Urinary bladder (tissue), 4 donors: ENCODE measurements around the gene PAGR1. TPM values are rescaled to one million over a fixed set of nuclear protein-coding genes. Genes with fewer than 3 reads are reported as not detected.
"Not testable (repeated sequence)": the region's sequence is repeated elsewhere in the genome, so short reads cannot be mapped to it uniquely, and the experiment has no call there.

ENCODE experiments used
- DNase-seq: peaks from one replicate; pipeline ENCODE4 v3.0.0-alpha.2; 2015; ENCODE audit errors: extremely low spot score
- H3K27ac ChIP-seq: one replicate; pipeline ENCODE4 v1.5.1; 2013; ENCODE audit warnings: low read depth, mild to moderate bottlenecking, moderate library complexity
- H3K36me3 ChIP-seq: one replicate; pipeline ENCODE4 v1.6.1; 2013; ENCODE audit warnings: mild to moderate bottlenecking, moderate library complexity; ENCODE audit not compliant: insufficient read depth
- H3K4me1 ChIP-seq: one replicate; pipeline ENCODE4 v1.6.1; 2013; ENCODE audit warnings: mild to moderate bottlenecking, moderate library complexity; ENCODE audit not compliant: insufficient read depth
- H3K4me3 ChIP-seq: one replicate; pipeline ENCODE4 v1.5.1; 2013; ENCODE audit warnings: low read depth, low read length
- WGBS: extraction: QIAGEN DNeasy Blood & Tissue Kit; methylation state at CpG from one replicate; pipeline ENCODE4 v1.1.7; 2013; 5-methylcytosine and 5-hydroxymethylcytosine counted together
- polyA plus RNA-seq: library from polyadenylated mRNA; stranded (reverse); fragments of 200-250 nt; gene quantifications from one replicate; pipeline ENCODE4 v1.2.3, GENCODE V29; 2013
- total RNA-seq: library from RNA; depleted of rRNA; stranded (reverse); fragments of >200 nt; gene quantifications from one replicate; pipeline ENCODE4 v1.2.3, GENCODE V29; 2014
- donor health status: healthy with polysubstance abuse.
- donor health status: healthy.

Gene PAGR1
- total and polyA plus RNA-seq, 2 donors: 14.1 to 27.1 TPM

DNA sequence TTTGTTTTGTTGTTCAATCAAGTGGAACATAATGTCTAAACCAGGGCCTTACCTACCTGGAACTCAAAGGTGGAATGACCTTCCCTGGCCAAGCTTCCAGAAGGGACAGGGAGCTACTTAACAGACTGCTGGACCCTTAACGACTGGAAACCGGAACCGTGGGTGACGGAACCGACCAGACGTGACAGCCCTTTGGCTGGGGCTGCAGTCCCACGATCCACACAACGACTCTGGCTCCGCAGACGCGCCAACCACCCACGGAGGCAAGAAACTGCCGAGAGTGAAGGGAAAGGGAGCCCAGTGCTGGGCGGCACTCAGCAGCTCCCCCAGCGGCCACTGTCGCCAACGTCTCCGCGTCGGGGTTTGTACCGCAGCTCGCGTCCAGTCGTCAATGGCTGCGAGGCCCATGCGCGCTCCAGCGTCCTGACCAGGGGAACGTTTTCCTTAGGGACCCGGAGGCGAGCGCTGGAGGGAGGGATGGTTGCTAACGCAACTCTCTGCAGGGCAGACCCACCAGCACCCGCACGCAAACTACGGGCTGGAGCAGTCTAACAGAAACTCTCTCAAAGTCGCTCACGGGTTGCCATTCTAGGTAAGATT, 31.0 kb upstream of the PAGR1 start:
- Histone ChIP-seq H3K27ac (no peak overlapping the region), H3K4me1 (no peaks in the 10 kb centered on the region), H3K36me3 (no peaks in the 10 kb centered on the region), H3K4me3 (no peak overlapping the region)
- WGBS: 9% methylated on average over 38 of the region's 38 CpGs
- no peak for DNase-seq

DNA sequence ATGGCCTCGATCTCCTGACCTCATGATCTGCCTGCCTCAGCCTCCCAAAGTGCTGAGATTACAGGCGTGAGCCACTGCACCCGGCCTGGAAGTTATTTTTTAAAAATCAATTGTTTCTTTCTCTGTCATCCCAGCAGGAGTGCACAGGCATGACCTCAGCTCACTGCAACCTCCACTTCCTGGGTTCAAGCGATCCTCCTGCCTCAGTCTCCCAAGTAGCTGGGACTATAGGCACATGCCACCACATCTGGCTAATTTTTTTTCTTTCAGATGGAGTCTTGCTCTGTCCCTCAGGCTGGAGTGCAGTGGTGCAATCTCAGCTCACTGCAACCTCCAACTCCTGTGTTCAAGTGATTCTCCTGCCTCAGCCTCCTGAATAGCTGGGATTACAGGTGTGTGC, 28.8 kb upstream of the PAGR1 start:
- H3K36me3 ChIP-seq, H3K4me1 ChIP-seq, DNase-seq, H3K4me3 ChIP-seq, H3K27ac ChIP-seq: not testable (repeated sequence)
- WGBS: 88% methylated on average over 4 of the region's 4 CpGs

DNA sequence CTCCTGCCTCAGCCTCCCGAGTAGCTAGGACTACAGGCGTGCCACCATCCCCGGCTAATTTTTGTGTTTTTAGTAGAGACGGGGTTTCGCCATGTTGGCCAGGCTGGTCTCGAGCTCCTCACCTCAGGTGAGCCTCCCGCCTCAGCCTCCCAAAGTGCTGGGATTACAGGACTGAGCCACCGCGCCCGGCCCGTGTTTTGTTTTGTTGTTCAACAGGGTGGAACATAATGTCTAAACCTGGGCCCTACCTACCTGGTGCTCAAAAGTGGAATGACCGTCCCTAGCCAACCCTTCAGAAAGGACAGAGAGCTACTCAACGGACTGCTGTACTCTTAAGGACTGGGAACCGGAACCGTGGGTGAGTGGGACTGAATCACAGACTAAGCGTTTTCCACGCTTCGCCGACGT, 26.2 kb upstream of the PAGR1 start:
- WGBS: 64% methylated on average over 20 of the region's 20 CpGs
- Histone ChIP-seq H3K27ac (peak overlapping the region; percentile 60), H3K4me3 (peak overlapping the region; percentile 73), H3K4me1 (no peaks in the 10 kb centered on the region), H3K36me3 (no peaks in the 10 kb centered on the region)
- no peak for DNase-seq

DNA sequence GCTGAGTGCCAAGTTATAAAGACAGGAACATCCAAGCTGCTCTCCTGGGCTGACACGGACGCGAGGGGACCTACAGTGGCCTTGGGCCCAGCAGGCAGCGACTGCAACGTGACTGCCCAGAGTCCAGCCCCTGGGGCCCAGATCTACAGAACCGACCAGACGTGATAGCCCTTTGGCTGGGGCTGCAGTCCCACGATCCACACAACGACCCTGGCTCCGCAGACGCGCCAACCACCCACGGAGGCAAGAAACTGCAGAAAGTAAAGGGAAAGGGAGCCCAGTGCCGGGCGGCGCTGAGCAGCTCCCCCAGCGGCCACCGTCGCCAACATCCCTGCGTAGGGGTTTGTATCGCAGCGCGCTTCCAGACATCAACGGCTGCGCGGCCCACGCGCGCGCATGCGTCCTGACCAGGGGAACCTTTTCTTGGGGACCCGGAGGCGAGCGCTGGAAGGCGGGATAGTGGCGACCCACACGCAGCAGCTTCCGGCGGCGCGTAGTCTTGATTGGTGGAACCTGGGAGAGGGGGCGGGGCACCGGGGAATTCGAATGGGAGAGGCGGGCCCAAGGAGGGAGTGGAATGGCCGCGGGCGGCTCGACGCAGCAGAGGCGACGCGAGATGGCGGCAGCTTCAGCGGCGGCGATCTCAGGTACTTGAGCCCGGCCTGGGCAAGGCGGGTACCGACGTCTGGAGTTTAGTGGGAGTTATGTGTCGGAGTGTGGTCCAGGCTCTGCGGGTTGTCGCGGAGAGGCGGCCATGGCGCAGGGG, 25.6 kb upstream of the PAGR1 start, which contains the start of gene KIF22:
KIF22 (plus strand) TSS at position 569 of the 766 bp plus-strand sequence; CDS start at position 578, 9 bp downstream.
- no peaks in the 10 kb centered on the region for H3K4me1 ChIP-seq
- WGBS: under 1% methylated on average over 67 of the region's 67 CpGs
- DNase-seq: peak; percentile 96
- no peaks in the 10 kb centered on the region for H3K36me3 ChIP-seq
- H3K4me3 ChIP-seq: peak within 1 kb of the TSS; percentile 73
- H3K27ac ChIP-seq: peak within 1 kb of the TSS; percentile 60

DNA sequence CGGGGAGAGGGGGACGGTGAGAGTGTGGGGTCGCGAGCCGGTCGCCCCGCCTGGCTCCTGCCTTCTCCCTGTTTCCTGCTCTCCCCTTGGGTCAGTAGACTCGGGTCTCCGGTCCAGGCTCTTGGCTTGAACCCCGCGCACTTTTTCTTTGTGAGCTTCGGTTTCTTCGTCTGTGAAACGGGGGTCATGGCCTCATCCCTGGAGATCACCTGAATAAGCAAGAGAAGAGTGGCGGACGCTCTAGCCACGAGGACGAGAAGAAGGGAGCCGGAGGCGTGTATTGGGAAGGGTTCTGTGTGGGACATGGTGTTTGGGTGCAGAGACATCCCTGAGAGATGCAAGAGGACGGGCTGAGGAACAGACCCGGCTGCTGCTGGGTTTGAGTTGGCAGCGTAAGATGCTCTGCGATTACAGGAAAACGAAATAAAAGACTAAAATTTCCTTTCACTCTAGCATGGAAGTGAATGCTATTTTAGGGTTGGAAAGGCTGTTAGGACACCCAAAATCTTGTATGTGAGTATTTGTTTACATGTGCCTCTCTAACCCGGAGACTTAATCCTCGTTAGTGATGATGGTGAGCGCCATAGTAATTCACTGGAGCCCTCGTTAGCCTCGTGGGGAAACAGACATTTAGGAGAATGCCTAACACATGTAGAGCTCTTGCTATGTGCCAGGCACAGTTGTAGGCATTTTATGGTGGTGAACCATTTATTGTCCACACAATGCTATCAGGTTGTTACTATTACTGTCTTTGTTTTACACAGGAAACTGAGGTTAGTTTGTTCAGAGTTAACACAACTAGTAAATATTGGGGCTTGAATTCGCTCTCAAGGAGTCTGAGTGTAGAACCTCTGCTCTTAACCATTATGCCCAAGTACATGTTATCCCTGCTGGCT, 24.8 kb upstream of the PAGR1 start:
- H3K27ac ChIP-seq: peak overlapping the region; percentile 25
- DNase-seq: no peak
- no peaks in the 10 kb centered on the region for H3K4me1 ChIP-seq
- peak overlapping the region; percentile 73 for H3K4me3 ChIP-seq
- no peaks in the 10 kb centered on the region for H3K36me3 ChIP-seq
- WGBS: 1% methylated on average over 31 of the region's 31 CpGs

DNA sequence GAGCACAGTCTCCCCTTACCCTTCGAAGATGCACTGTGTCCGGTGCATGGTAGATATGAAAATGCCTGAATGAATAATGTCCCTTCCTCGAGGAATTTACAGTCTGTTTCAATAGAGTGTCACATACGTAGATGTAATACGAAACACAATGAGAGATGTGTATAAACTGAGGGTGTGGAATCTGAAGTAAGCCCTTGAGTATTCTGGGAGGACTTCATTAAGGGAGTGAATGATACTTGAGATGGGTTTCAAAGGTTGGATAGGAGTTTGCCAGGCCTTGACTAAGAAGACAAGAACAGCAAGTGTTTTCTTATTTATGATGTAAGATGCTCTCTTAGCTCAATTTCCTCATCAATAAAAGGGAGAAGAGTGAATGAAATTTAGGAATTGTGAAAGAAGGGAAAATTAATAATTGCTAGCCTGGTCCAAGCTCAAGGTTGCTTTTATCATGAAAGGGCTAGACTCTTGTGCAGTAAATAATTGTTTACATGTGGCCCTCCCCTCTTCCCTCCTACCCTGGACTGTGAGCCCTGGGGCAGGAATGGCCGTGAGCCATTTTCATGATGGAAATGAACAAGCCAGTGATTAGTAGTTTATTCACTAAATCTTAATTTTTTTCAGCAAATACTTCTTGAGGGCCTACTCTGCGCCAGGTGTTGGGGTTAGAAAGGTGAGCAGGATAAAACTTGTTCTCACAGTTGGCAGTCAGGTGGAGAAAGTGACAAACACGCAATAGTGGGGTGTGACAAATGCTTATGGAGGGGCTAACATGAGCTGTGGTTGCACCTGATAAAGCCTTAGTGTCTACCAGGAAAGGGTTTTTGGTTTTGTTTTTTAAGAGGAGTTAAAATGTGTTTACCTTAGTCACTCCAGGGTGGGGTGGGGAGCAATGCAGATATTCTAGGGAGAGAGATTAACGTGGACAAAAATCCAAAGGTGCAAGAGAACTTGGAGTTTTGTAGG, 23.8 kb upstream of the PAGR1 start:
- Histone ChIP-seq H3K36me3 (no peaks in the 10 kb centered on the region), H3K27ac (no peak overlapping the region), H3K4me3 (no peak overlapping the region), H3K4me1 (no peaks in the 10 kb centered on the region)
- 66% methylated on average over 9 of the region's 9 CpGs for WGBS
- DNase-seq: no peak

DNA sequence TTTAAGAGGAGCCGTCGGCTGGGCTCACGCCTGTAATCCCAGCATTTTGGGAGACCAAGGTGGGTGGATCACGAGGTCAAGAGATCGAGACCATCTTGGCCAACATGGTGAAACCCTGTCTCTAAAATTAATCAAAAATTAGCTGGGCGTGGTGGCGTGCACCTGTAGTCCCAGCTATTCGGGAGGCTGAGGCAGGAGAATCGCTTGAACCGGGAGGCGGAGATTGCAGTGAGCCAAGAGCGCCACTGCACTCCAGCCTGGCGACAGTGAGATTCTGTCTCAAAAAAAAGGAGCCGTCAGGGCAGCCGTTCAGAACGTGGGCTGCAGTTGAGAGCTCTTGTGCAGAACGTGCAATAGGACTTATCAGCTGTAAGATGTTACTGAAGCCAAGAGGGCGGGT, 22.8 kb upstream of the PAGR1 start:
- not testable (repeated sequence) for H3K36me3 ChIP-seq, DNase-seq, H3K4me1 ChIP-seq, H3K4me3 ChIP-seq, H3K27ac ChIP-seq
- 90% methylated on average over 18 of the region's 18 CpGs for WGBS

DNA sequence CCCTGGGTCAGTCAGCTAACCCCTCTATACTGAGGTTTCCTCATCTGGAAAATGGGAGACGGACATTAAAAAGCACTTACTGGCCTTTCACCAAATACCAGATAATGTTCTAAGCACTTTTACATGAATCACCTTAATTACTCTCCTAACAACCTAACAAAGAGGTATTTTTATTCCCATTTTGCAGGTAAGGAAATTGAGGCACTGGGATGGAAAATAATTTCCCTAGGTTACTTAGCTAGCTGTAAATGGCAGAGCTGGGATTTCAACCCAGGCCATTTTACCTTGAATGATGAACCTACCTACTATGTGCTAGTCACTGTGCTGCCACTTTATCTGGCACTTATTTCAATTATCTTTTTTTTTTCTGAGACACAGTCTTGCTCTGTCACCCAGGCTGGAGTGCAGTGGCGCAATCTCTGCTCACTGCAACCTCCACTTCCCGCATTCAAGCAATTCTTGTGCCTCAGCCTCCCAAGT, 21.7 kb upstream of the PAGR1 start:
- DNase-seq: no peak
- 96% methylated on average over 3 of the region's 3 CpGs for WGBS
- Histone ChIP-seq H3K36me3 (no peaks in the 10 kb centered on the region), H3K27ac (no peak overlapping the region), H3K4me1 (no peaks in the 10 kb centered on the region), H3K4me3 (no peak overlapping the region)

DNA sequence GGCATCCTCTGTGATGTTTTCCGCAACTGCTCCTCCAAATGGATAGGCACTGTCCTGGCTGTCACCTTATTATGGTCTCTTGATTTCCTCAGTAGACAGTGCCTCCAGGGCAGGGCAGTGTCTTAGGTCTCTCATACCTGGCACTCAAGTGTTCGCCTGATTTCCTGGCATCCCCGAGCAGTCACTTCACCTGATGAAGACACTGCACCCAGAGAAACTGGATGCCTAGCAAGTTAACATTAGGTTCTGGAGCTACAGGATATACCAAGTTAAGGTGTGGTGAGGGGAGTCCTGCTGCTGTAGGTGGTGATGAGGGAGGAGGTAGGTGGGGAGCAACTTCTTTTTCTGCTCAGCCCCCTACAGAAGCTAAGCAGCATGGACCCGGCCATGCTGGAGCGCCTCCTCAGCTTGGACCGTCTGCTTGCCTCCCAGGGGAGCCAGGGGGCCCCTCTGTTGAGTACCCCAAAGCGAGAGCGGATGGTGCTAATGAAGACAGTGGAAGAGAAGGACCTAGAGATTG, 13.5 kb upstream of the PAGR1 start:
- DNase-seq: no peak
- WGBS: 94% methylated on average over 8 of the region's 8 CpGs
- Histone ChIP-seq H3K4me1 (no peaks in the 10 kb centered on the region), H3K27ac (no peak overlapping the region), H3K4me3 (no peak overlapping the region), H3K36me3 (peaks cover 4% of the 10 kb centered on the region)

DNA sequence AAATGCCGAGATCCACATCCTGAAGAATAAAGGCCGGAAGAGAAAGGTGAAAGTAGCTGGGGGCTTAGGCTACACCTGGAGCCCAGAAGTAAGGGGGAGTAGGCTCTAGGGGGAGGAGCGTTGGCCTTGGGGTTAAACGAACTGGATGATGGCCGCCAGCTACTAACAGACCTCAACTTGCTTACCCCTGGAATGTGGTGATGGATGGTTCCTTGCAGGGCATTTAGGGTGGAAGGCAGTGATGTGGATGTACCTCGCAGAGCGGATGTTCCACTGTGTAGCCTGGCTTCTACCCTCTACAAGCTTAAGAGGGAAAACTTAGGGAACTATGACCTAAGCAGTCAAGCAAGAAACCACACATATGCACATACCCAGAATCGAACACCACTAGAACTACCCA, 11.9 kb upstream of the PAGR1 start:
- DNase-seq: no peak
- H3K36me3 ChIP-seq: peaks cover 4% of the 10 kb centered on the region
- no peak overlapping the region for H3K27ac ChIP-seq
- WGBS: 80% methylated on average over 8 of the region's 8 CpGs
- no peaks in the 10 kb centered on the region for H3K4me1 ChIP-seq
- H3K4me3 ChIP-seq: no peak overlapping the region

DNA sequence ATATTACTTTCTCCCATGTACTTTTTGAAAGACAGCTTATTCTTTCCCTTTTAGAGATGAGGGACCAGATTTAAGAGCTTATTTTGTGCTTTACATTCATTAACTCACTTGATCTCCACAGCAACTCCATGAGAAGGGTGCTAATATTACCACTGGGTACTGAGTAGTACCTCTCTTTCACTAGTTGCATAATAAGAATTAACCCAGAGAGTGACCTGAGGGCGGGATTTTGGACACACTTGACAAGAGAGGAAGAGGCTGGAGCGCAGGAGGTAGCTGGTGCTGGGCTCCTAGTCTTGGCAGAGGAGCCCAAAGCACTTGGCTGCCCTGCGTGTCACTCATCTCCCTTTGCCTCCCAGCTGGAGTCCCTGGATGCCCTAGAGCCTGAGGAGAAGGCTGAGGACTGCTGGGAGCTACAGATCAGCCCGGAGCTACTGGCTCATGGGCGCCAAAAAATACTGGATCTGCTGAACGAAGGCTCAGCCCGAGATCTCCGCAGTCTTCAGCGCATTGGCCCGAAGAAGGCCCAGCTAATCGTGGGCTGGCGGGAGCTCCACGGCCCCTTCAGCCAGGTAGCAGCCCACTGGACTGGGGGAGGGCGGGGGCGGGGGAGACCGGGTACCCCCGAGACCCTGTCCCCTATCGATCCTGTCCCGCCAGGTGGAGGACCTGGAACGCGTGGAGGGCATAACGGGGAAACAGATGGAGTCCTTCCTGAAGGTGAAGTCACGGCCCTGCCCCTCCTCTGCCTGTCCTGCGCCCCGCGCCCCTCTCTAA, 11.3 kb upstream of the PAGR1 start:
- DNase-seq: no peak

More for the DNA sequence above, 11.3 kb upstream of the PAGR1 start:
- H3K27ac ChIP-seq: peak overlapping the region; percentile 96
- H3K4me1 ChIP-seq: no peaks in the 10 kb centered on the region
- 3% methylated on average over 26 of the region's 26 CpGs for WGBS
- H3K36me3 ChIP-seq: peaks cover 4% of the 10 kb centered on the region
- peak overlapping the region; percentile 56 for H3K4me3 ChIP-seq
